IMR-90 (cell line): ENCODE measurements around the gene PITHD1. TPM values are rescaled to one million over a fixed set of nuclear protein-coding genes. Genes with fewer than 3 reads are reported as not detected.
A peak's percentile ranks its signal among the peaks of the same experiment; 100 is the strongest.

ENCODE experiments used
- ATAC-seq: fragments of 200-7000 bp; cut with Tn5 transposase; 2 replicates; pipeline ENCODE4 v1.9.1; 2020; ENCODE audit warnings: low read depth, mild to moderate bottlenecking, moderate library complexity
- BruUV-seq: library from RNA; stranded (reverse); fragments of 400-500 nt; replicated peaks from 2 replicates; lab custom pipeline; 2021; lab: Mats Ljungman, UMichigan
- CTCF ChIA-PET: fragments of 300-600 bp; formaldehyde crosslinking; extraction: SDS; loops from one replicate; lab custom pipeline; 2021; ENCODE audit warnings: antibody characterized with exemption; lab: Yijun Ruan, JAX
- POLR2A ChIA-PET: fragments of 300-600 bp; sonication (Branson Sonifier 250); formaldehyde crosslinking; loops from one replicate; lab custom pipeline; 2022; ENCODE audit warnings: antibody characterized with exemption; ENCODE audit not compliant: unreplicated experiment; lab: Charles Lee
- DNase-seq: peaks from one replicate; pipeline ENCODE4 v3.0.0; 2013
- H2AFZ ChIP-seq: replicated peaks from 2 replicates; pipeline ENCODE3; 2013; ENCODE audit warnings: low read length, mild to moderate bottlenecking; ENCODE audit not compliant: poor library complexity
- H2AK5ac ChIP-seq: 2 replicates; pipeline ENCODE4 v1.6.1; 2013; ENCODE audit warnings: low read depth, low read length, inconsistent platforms
- H2AK9ac ChIP-seq: replicated peaks from 2 replicates; pipeline ENCODE3; 2013; ENCODE audit warnings: mild to moderate bottlenecking, low read depth, low read length, moderate library complexity; ENCODE audit not compliant: poor library complexity
- H2BK120ac ChIP-seq: 2 replicates; pipeline ENCODE4 v1.6.1; 2013; ENCODE audit warnings: low read depth, low read length, inconsistent platforms
- H2BK15ac ChIP-seq: 3 replicates; pipeline ENCODE4 v1.6.1; 2013; ENCODE audit warnings: low read depth, low read length, inconsistent platforms
- H2BK20ac ChIP-seq: 2 replicates; pipeline ENCODE4 v1.6.1; 2013; ENCODE audit warnings: low read depth, mild to moderate bottlenecking, inconsistent platforms, low read length, moderate library complexity
- H2BK5ac ChIP-seq: 2 replicates; pipeline ENCODE4 v1.6.1; 2013; ENCODE audit warnings: mild to moderate bottlenecking, low read depth, low read length, inconsistent platforms; ENCODE audit not compliant: poor library complexity, severe bottlenecking
- H3K14ac ChIP-seq: replicated peaks from 2 replicates; pipeline ENCODE4 v1.6.1; 2013; ENCODE audit warnings: low read depth, low read length, inconsistent platforms
- H3K18ac ChIP-seq: 2 replicates; pipeline ENCODE4 v1.6.1; 2013; ENCODE audit warnings: low read depth, low read length, control low read depth
- H3K23ac ChIP-seq: 2 replicates; pipeline ENCODE4 v1.6.1; 2013; ENCODE audit warnings: low read depth, low read length, inconsistent platforms
- H3K27ac ChIP-seq: 2 replicates; pipeline ENCODE4 v1.5.1; 2013; ENCODE audit warnings: mild to moderate bottlenecking, control low read depth, low read length; ENCODE audit not compliant: insufficient read depth
- H3K27me3 ChIP-seq: 2 replicates; pipeline ENCODE4 v1.6.1; 2013; ENCODE audit warnings: low read length; ENCODE audit not compliant: control insufficient read depth, insufficient read depth
- H3K36me3 ChIP-seq: 2 replicates; pipeline ENCODE4 v1.6.1; 2013; ENCODE audit warnings: low read length, mixed read lengths; ENCODE audit not compliant: control insufficient read depth, insufficient read depth
- H3K4ac ChIP-seq: 2 replicates; pipeline ENCODE4 v1.6.1; 2013; ENCODE audit warnings: low read depth, low read length, inconsistent platforms
- H3K4me1 ChIP-seq: 2 replicates; pipeline ENCODE4 v1.6.1; 2013; ENCODE audit warnings: low read length, mixed read lengths; ENCODE audit not compliant: control insufficient read depth, insufficient read depth
- H3K4me2 ChIP-seq: 2 replicates; pipeline ENCODE4 v1.6.1; 2013; ENCODE audit warnings: low read depth, mild to moderate bottlenecking, control low read depth, low read length, moderate library complexity
- H3K4me3 ChIP-seq: 2 replicates; pipeline ENCODE4 v1.5.1; 2013; ENCODE audit warnings: low read depth, mild to moderate bottlenecking, control low read depth, low read length, moderate library complexity; ENCODE audit not compliant: insufficient read depth
- H3K56ac ChIP-seq: 2 replicates; pipeline ENCODE4 v1.6.1; 2013; ENCODE audit warnings: low read length, inconsistent platforms; ENCODE audit not compliant: insufficient read depth; ENCODE audit errors: extremely low read depth
- H3K79me1 ChIP-seq, 2 experiments: 2 replicates each; pipeline ENCODE4 v1.6.1; 2013; ENCODE audit warnings: low read length in 2 of 2, inconsistent platforms in 1 of 2, low read depth in 1 of 2
- H3K9ac ChIP-seq: 2 replicates; pipeline ENCODE4 v1.6.1; 2013; ENCODE audit warnings: low read depth, low read length, control low read depth
- H3K9me1 ChIP-seq: 2 replicates; pipeline ENCODE4 v1.6.1; 2013; ENCODE audit warnings: low read length, inconsistent platforms; ENCODE audit not compliant: insufficient read depth
- H3K9me3 ChIP-seq: 2 replicates; pipeline ENCODE4 v1.6.1; 2013; ENCODE audit warnings: low read length; ENCODE audit not compliant: control insufficient read depth, insufficient read depth
- H4K20me1 ChIP-seq: 2 replicates; pipeline ENCODE4 v1.6.1; 2013; ENCODE audit warnings: low read length, inconsistent platforms; ENCODE audit not compliant: insufficient read depth
- H4K5ac ChIP-seq: 2 replicates; pipeline ENCODE4 v1.6.1; 2013; ENCODE audit warnings: mild to moderate bottlenecking, low read depth, low read length, control low read depth
- H4K8ac ChIP-seq, 2 experiments: 2 replicates each; pipeline ENCODE4 v1.6.1; 2013; ENCODE audit warnings: low read depth in 2 of 2, low read length in 2 of 2, control low read depth in 1 of 2, inconsistent platforms in 1 of 2
- H4K91ac ChIP-seq: 2 replicates; pipeline ENCODE4 v1.6.1; 2013; ENCODE audit warnings: low read depth, low read length, inconsistent platforms; ENCODE audit not compliant: insufficient read depth
- BHLHE40 ChIP-seq: fragments of 150-350 bp; IDR thresholded peaks from 2 replicates; pipeline ENCODE4 v1.6.1; 2016; ENCODE audit warnings: mild to moderate bottlenecking, low read depth, low read length
- CTCF ChIP-seq: conservative IDR thresholded peaks from 2 replicates; pipeline ENCODE4 v1.5.1; 2012; ENCODE audit warnings: mild to moderate bottlenecking, low read depth, low read length, improper control_type of control experiment
- MAZ ChIP-seq: IDR thresholded peaks from 2 replicates; pipeline ENCODE4 v1.6.1; 2012; ENCODE audit warnings: low read depth, mild to moderate bottlenecking, low read length, improper control_type of control experiment, moderate library complexity, borderline replicate concordance
- RCOR1 ChIP-seq: IDR thresholded peaks from 2 replicates; pipeline ENCODE4 v1.6.1; 2012; ENCODE audit warnings: mild to moderate bottlenecking, low read length, improper control_type of control experiment; ENCODE audit not compliant: insufficient replicate concordance
- whole genome bisulfite sequencing, 2 experiments: methylation state at CpG; one replicate each; pipeline versions ENCODE4 v1.1.5 to v1.1.7; 2013; ENCODE audit warnings: missing lambda C conversion rate in 2 of 2; ENCODE audit not compliant: insufficient read length in 1 of 2; ENCODE audit errors: extremely low coverage in 2 of 2; 5-methylcytosine and 5-hydroxymethylcytosine counted together
- dilution Hi-C: fragments of 300-500 bp; cut with HindIII; formaldehyde crosslinking; loops from one replicate; pipeline ENCODE4 v1.14.3; 2018; ENCODE audit warnings: low sequenced_read_pairs; ENCODE audit not compliant: unreplicated experiment
- in situ Hi-C: fragments of 300-500 bp; cut with MboI; formaldehyde crosslinking; loops from 3 replicates; pipeline ENCODE4 v1.14.3; 2019; ENCODE audit warnings: low sequenced_read_pairs, inconsistent platforms, mixed read lengths
- intact Hi-C: fragments of 100-400 bp; cut with micrococcal nuclease; formaldehyde crosslinking; loops from 2 replicates; pipeline ENCODE4 v1.10.0; 2022
- polyA plus RNA-seq, 3 experiments: library from polyadenylated mRNA; depleted of rRNA; stranded (reverse); fragments of >200 nt; gene quantifications; 2 replicates each; pipeline ENCODE4 v1.2.3, GENCODE V29; 2012; ENCODE audit warnings: low replicate concordance in 1 of 3
- total RNA-seq: library from RNA; depleted of rRNA; stranded (reverse); fragments of >200 nt; gene quantifications from 2 replicates; pipeline ENCODE4 v1.2.3, GENCODE V29; 2012

PITHD1 gene
- total and polyA plus RNA-seq, 2 of the 4 experiments (the other 2 are of a cell fraction) = 23.8 to 32.0 TPM

- Histone ChIP-seq H4K8ac (no peak overlapping the region), H3K14ac (no peak overlapping the region), H2AK9ac (no peak overlapping the region), H3K56ac (no peak overlapping the region), H3K9me3 (no peaks in the 10 kb centered on the region), H3K79me1 (peaks cover 13 to 14% of the 10 kb centered on the region in 2 experiments), H3K27me3 (no peaks in the 10 kb centered on the region), H2BK15ac (no peak overlapping the region), H3K27ac (no peak overlapping the region), H3K4me3 (no peak overlapping the region), H3K4me2 (no peak overlapping the region), H3K23ac (no peak overlapping the region), H4K91ac (no peak overlapping the region), H4K20me1 (no peaks in the 10 kb centered on the region), H3K18ac (no peak overlapping the region), H3K9ac (no peak overlapping the region), H2BK5ac (no peak overlapping the region), H3K4ac (no peak overlapping the region), H3K9me1 (peaks cover 9% of the 10 kb centered on the region; the same call in 1 of the 2 replicates), H2AFZ (no peak overlapping the region), H2BK20ac (no peak overlapping the region), H2BK120ac (no peak overlapping the region), H3K36me3 (peaks cover 24% of the 10 kb centered on the region), H4K5ac (no peak overlapping the region), H3K4me1 (peaks cover 4% of the 10 kb centered on the region; the same call in 1 of the 2 replicates), H2AK5ac (no peak overlapping the region)
- CTCF ChIA-PET = no interaction called here
- POLR2A ChIA-PET = no interaction called here
- BruUV-seq = no TSS peak
- in situ Hi-C loops (no loop called here), dilution Hi-C loops (no loop called here), intact Hi-C loops (no loop called here)
- TF ChIP-seq CTCF = 0 out of 2 replicates have a peak, but pooled peaks have one; percentile 16
- no peak for TF ChIP-seq MAZ
- no peak for TF ChIP-seq RCOR1
- TF ChIP-seq BHLHE40 = no peak
- 74% methylated on average over 2 of the region's 7 CpGs; no CpG with 5 or more reads in 1 of the 2 experiments for WGBS, 2 experiments
- no peak for DNase-seq
- ATAC-seq = no peak
Measured at GRCh38 chr1:23804183-23804835, 26.1 kb downstream of the PITHD1 start.
